Cerebellar cortex (tissue), 1 donor: Measurements from ENCODE around the gene HLCS.
"Not testable (repeated sequence)": the region's sequence is repeated elsewhere in the genome, so short reads cannot be mapped to it uniquely, and the experiment has no call there.

Experiments
- DNase-seq: peaks from one replicate; pipeline ENCODE4 v3.0.0-alpha.2; 2015; ENCODE audit warnings: low spot score

HLCS gene

DNA sequence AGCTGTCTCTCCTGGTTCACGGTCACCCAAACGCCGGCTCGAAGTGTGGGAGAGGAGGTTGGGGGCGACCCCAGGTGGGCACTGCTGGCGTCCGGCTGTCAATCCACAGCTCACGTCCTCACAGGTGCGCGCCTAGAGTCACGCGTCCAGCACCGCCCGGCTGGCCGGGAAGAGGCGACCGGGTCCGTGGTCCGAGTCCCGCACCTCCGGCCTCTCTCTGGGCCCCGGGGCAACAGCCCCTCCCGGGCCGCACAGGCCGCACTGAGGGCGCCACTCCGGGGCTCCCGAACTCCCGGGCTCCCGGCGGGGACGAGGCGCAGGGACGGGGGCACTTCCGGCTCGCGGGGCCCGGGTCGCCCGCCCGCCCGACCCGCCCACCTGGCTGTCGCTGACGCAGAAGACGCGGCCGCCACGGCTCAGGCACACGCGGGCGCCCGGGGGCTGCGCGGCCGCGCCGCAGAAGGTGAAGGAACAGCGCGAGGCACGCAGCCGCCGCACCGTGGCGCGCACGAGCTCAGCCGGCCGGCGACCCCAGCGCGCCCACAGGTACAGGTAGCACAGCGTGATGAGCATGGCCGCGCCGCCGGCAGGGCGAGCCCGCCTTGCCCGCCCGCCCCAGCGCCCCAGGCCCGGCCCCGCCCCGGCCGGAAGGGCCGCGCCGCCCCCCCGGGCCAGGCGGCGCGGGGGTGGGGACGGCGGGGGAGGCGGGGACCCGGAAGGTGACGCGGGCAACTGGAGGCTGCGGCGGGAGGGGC, at the start of gene HLCS:
TSS of gene HLCS (minus strand) at position 604 of the 755 bp plus-strand sequence. CDS start at position 573, 31 bp downstream.
- peak; percentile 52 for DNase-seq

DNA sequence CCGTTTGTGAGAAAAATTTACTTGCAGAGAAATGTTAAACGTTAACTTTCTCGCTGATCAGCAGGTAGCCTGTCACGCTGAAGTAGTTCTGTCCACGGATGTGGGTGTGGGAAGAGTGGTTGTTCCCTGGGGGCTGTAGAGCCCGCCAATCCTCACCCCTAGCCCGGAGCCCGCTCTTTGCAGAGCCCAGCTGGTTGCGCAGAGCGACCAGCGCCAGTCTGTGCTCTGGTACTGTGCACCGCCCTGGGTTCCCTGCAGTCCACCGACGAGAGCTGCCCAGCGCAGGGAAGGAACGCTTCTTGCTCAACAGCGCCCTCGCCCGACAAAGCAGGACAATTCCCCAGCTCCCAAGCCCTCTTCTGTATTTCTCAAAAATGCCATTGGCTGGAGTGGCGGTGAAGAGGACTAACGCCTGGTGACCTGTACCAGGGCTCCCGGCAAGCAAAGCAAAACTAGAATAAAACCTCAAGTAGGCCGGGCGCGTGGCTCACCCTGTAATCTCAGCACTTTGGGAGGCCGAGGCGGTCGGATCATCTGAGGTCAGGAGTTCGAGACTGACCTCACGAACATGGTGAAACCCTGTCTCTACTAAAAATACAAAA, 43.4 kb upstream of the HLCS start:
- DNase-seq: peak; percentile 86

DNA sequence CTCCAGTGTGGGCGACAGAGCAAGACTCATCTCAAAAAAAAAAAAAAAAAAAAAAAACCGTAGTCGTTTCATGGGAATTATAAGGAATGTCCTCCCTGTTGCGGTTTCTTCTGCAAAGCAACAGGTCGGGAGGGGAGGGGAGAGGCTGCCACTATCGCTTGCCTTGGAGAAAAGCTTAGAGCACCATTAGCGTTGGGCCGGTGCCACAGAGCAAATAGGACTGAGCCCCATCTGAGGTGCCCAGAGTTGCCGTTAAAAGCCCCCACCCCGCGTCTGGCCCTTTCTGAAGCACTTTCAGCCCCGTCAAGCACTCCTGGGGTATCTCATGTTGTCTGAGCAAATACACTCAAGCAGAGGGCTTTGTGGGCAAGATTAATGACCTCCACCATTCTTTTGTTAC, 42.3 kb upstream of the HLCS start:
- no peak for DNase-seq

DNA sequence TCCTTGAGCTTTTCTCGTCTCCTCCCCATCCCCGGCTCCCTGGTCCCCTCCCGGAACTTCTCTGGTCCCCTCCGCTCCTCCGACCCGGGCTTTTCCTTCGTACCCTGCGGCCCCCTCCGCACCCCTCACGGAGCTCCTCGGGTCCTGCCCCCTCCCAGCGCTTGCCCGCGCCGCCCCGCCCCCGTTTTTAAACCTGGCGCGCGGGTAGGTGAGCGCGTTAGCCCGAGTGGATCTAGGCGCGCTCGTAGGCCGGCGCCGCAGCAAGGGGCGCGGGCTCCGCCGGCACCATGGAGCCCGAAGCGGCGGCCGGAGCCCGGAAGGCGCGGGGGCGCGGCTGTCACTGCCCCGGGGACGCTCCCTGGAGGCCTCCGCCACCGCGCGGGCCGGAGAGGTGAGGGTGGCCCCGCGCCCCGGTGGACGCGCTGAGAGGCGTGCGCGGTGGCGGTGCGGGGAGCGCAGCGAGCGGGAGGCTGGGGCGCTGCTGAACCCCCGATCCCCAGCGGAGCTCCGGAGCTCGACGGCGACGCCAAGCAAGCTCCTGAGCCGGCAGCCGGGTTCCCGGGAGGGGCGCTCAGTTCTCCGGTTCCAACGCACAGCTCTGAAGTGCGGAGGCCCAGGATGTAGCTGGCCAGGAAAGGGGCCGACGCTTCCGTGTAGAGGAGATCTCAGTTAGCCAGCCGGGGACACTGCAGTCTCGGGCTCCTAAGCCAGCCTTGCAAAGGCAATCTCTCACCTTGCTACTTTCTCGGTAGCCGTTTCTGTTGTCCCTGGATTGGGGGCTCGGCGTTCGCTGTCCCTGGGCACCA, 40.2 kb upstream of the HLCS start, which contains the start of gene RIPPLY3:
TSS of gene RIPPLY3 (plus strand) at position 217 of the 806 bp plus-strand sequence. CDS start at position 288, 71 bp downstream.
- no peak for DNase-seq

DNA sequence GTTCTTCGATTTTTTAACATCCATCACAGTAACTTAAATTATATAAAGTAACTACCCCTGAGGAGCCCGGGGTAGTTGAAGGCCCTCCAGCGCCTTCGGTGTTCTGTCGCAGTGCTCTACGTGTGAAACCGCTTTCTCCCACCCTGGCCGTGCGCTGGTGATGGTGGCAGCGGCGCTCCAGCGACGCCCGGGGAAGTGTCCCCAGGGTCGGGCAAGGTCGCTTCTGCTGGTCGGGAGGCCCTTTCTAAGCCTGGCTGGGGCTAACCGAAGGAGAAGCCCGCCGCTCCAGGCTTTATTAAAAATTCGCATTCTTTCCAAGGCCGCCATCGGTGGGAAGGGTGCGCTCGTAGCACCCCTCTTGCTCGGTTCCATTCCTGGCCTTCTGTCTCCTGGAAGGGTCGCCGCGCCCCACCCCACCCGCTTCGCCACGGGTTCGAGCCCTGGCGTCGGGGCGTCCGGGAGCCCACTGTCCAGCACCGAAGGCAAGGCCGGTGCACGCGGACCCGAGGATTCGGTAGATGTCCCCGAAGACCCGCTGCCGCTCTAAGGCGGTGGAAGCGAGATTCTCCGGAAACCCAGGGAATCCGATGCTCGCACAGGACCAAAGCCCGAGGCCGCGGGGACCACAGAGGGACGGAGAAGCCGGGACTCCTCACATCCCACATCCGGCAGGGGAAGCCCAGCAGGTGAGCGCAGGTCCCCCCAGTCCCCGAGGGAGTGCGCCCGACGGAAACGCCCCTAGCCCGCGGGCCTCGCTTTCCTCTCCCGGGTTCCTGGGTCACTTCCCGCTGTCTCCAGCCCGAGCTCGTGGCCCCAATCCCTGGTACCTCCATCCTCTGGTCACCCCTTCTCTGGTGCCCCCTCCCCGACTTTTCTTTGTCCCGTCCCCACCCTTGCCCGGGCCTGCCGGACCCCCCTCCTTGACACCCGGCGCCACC, 39.3 kb upstream of the HLCS start:
- DNase-seq: no peak

DNA sequence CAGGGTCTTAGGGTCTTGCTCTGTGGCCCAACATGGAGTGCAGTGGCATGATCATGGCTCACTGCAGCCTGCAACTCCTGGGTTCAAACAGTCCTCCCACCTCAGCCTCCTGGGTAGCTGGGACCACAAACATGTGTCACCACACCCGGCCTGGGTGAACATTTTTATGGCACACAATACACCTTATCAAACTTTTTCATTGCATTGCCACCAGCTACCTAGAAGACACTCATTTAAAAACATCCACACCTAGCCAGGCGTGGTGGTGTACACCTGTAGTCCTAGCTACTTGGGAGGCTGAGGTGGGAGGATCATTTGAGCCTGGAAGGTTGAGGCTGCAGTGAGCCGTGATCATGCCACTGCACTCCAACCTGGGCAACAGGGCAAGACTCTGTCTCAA, 37.4 kb upstream of the HLCS start:
- DNase-seq: not testable (repeated sequence)

DNA sequence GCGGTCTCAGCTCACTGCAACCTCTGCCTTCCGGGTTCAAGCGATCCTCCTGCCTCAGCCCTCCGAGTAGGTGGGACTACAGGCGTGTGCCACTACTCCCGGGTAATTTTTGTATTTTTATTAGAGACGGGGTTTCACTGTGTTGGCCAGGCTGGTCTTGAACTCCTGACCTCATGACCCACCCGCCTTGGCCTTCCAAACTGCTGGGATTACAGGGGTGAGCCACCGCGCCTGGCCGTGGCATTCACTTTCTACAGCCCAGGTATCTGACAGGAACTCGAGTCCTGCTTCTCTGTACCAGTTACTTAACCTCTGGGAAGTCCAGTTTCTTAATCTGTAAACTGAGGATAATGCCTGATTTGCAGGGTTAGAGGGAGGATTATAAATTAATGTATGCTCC, 36.4 kb upstream of the HLCS start:
- DNase-seq: not testable (repeated sequence)

DNA sequence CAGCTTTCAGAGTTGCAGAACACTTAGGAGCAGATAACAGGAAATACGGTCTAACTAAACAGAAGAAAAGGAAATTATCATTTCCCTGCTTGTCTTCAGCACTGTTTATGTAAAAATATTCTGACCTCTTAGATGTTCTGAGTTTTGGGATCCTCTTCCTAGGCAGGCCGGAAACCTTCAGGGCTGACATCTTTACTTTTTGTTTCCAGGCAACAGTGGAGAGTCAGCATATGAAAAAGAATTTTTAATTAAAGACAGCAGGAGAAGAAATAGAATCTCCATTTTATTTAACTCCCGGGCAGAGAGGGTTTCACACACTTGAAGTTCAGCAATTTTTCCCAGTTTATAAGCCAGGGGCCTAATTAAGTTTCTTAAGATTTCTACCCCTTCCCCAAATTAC, 35.0 kb upstream of the HLCS start:
- DNase-seq: no peak

DNA sequence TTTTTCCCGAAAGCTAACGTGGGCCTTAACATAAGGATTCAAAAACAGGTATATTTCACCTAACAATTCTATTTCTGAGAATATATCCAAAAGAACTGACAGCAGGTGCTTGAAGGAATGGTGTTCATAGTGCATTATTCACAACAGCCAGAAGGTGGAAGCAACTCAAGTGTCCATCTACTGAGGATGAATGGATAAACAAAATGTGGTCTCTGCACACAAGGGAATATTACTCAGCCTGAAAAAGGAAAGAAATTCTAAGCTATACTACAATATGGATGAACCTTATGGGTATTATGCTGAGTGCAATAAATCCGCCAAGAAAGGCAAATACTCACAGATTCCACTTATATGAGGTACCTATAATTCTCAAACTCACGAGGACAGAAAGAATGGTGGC, 33.9 kb upstream of the HLCS start:
- no peak for DNase-seq

DNA sequence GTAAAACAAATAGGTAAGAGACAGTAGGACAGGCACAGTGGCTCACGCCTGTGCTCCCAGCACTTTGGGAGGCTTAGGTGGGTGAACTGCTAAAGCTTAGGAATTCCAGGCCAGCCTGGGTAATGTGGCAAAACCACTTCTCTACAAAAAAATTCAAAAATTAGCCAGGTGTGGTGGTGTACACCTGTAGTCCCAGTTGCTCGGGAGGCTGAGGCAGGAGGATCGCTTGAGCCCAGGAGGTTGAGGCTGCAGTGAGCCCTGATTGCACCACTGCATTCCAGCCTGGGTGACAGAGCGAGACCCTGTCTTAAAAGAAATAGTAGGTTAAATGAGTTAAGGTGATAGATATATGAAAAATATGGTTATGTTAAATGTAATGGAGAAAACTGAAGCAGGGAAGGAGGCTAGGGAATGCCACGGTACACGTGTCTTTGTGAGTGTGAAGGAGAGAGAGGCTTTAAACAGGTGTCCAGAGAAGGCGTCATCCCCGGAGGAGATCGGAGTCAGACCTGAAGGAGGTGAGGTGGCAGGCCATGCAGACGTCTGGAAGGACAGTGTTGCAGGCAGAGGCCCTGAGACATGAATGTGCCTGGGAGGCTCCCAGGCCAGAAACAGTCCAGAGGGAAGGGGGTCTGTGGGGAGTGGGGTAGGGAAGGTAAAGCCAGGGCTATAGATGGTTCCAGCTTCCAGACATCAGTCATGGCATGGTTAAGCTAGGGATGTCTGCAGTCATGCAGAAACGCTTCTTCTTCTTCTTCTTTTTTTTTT, 32.8 kb upstream of the HLCS start:
- no peak for DNase-seq

DNA sequence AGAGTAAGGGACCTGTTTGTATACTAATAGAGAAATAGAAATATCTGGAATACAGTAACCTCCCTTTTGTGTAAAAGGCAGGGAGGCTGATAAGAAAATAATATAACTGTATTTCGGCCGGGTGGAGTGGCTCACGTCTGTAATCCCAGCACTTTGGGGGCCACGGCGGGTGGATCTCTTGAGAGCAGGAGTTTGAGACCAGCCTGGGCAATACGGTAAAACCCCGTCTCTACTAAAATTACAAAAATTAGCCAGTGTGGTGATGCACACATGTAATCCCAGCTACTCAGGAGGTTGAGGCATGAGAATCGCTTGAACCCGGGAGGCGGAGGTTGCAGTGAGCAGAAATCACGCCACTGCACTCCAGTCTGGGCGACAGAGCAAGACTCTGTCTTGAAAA, 28.8 kb upstream of the HLCS start:
- DNase-seq: not testable (repeated sequence)

DNA sequence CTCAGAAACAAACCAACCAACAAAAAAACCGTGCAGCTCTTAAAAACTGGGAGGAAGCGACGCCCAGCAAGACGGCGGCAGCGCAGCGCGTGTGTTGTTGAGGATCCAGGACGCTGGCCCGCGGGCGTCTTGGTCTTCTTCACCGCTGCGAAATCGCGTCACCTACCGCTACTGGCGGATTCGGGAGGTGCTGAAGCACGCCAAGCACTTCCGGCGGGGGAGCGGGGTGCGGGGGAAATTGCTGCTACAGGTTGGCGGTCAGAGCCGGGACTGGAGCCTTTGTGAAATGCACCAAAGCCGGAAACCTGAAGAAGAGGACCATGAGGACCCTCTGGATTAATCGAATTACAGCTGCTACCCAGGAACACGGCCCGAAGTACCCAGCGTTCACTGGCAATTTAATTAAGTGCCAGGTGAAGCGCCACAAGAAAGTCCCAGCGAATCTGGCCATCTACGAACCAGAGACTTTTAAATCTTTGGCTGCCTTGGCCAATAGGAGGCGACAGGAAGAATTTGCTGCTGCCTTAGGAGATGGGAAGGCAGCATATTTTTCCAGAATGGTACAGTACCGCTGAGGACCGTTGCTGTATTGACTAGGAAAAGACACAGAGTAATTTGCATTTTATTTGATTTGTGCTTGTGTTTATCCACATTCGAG, 28.2 kb upstream of the HLCS start:
- DNase-seq: no peak

DNA sequence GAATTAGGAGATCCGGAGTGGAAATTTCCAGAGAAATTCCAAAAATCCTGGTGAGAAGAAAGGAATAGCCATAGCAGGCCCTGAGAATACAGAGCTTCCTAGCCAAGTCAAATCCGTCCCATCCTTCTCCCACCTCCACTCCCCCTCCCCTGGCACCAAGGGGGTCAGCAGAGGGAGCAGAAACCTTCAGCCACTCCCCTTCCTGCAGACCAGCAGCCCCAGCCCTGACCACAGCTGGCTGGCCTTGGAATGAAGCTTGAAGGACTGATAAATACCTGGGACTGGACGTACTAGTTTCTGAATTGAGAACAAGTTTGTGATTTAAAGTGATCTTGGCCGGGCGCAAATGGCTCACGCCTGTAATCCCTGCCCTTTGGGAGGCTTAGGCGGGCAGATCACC, 26.2 kb upstream of the HLCS start:
- no peak for DNase-seq

DNA sequence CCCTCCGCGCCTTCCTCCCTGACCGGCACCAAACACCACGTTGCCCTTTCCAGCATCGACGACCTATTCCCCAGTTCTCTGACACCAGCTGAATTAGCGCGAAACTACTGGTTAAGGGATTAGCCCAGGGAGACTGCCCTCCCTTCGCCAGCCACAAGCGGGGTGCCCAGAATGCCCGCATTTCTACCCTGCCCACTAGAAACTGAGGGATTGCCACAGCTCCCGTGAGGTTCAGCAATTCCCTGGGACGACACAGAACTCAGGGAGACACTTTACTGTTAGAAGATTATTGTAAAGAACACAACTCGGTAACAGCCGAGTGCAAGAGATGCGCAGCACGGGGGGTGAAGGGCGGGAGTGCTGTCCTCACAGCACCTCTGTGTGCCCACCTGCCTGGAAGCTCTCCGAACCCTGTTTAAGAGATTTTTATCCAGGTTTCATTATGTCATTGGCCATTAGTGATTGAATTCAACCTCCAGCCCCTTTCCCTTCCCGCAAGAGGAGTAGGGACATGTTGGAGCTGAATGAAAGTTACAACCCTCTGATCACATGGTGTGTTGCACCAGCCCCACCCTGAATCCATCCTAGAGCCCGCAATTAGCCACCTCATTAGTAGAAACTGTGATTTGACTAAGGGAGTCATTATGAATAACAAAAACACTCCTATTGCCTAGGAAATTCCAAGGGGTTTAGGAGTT, 24.2 kb upstream of the HLCS start:
- DNase-seq: no peak

DNA sequence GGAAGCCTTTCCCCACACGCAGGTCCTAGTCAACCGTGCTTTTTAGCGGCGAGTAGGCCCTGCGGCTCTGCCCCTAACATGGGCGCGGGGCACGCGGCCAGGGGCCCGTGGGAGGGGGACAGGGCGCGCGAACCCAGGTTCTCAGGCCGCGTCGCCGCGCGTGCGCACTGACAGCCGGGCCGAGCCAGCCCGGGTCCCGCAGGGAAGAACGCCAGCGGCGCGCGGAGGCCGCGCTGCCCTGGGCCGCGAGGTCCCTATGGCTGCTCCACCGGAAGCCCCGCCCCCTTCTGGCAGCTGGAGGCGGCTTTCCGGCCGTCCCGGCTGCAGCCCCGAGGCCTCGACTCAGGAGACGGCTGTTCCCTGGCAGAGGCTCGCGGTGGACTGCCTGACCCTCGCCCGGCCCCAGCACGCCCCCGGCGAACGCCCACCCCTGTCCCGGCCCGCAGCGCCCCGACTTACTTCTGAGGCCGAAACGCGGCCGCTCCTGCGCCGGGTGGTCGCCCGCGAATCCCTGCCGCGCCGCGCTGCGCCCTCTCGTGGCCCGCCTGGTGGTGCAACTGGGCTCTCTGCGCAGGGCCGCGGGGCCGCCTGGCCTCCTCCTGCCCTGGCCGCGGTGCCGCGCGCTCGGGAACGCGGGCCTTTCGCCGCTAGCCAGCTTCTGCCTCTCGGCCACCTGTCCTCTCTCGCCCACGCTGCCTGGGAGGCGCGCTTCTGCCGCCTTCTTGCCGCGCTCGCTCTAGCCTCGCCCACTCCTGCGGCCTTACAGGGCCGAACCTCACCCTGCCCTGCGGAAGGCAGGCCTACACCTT, 23.4 kb upstream of the HLCS start:
- DNase-seq: peak; percentile 83

DNA sequence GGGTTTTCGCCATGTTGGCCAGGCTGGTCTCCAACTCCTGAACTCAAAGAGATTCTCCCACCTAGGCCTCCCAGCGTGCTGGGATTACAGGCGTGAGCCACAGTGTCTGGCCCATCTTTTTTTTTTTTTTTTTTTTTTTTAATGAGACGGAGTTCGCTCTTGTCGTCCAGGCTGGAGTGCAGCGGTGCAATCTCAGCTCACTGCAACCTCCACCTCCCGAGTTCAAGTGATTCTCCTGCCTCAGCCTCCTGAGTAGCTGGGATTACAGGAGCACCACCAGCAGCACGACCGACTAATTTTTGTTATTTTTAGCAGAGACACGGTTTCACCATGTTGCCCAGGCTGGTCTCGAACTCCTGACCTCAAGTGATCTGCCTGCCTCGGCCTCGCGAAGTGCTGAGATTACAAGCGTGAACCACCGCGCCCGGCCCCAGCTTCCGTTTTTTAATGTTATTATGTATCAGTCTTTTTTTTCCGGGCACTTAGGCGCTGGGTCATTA, 22.8 kb upstream of the HLCS start:
- not testable (repeated sequence) for DNase-seq

DNA sequence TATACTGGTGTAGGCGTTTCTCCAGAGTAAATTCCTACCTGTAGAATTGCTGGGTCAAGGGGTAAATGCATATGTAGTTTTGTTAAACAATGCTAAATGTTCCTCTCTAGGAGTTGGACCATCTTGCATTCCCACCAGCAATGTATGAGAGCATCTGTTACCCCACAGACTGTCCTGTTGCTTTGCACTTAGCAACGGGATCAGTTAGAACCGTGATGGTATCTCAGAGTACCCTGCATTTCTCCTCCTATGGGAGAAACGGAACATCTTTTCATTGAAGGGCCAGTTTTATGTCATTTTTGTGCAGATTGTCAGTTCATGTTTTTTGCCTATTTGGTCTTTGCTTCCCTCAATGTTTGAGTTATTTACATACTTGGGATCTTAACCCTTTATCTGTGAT, 22.1 kb upstream of the HLCS start:
- DNase-seq: no peak

DNA sequence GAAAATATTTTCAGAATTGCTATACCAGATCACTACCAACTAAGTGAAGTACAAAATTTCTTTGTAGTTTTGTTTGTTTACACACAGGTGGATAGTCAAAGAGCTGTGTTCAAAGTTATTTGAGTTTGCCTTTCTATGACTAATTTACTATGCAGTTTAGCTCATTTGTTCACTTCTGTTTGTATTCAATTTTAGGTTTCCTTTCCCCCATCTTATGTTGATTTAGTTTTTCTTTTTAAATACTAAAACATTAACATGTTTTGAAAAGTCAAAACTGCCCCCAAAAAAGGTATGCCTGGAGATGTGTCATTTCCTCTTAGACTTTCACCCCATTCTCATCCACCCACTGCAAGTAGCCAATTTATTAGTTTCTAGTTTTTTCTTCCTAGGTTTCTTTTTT, 21.4 kb upstream of the HLCS start:
- DNase-seq: no peak
